K562 (cell line): ENCODE measurements around the gene OST4. TPM values are rescaled to one million over a fixed set of nuclear protein-coding genes. Genes with fewer than 3 reads are reported as not detected.

Experiments used
- ATAC-seq: fragments of 200-7000 bp; cut with Tn5 transposase; 3 replicates; pipeline ENCODE4 v1.9.1; 2020; ENCODE audit warnings: moderate library complexity
- BruUV-seq: library from RNA; stranded (reverse); fragments of 400-500 nt; replicated peaks from 2 replicates; lab custom pipeline; 2021; lab: Mats Ljungman, UMichigan
- CTCF ChIA-PET: fragments of 300-600 bp; formaldehyde crosslinking; extraction: SDS; loops from one replicate; lab custom pipeline; 2021; ENCODE audit warnings: low intra/inter-chr PET ratio; lab: Yijun Ruan, JAX
- POLR2A ChIA-PET: fragments of 300-600, 350-650 bp; sonication (Branson Sonifier 250); formaldehyde crosslinking; extraction: SDS; loops from one replicate; lab custom pipeline; 2021; ENCODE audit warnings: antibody characterized with exemption, inconsistent platforms; lab: Yijun Ruan, JAX
- DNase-seq, 4 experiments: peaks; one replicate each; pipeline versions ENCODE4 v3.0.0 to v3.0.0-alpha.2; 2011 to 2018; ENCODE audit warnings: low spot score in 3 of 4, mixed read lengths in 3 of 4; ENCODE audit errors: extremely low read depth in 1 of 4
- FAIRE-seq: peaks from 2 replicates; lab custom pipeline; 2011; peaks lifted over from hg19 to GRCh38; lab: Jason Lieb, UNC
- H2AFZ ChIP-seq: 2 replicates; pipeline ENCODE4 v1.6.0; 2011; ENCODE audit warnings: low read depth, low read length, control low read depth, inconsistent platforms
- H3K27ac ChIP-seq: fragments of 200-600 bp; 3 replicates; pipeline ENCODE4 v1.8.0; 2011; ENCODE audit warnings: low read depth, mild to moderate bottlenecking, control low read depth, inconsistent platforms, low read length, moderate library complexity, mixed read lengths; ENCODE audit errors: extremely low read depth
- H3K27me3 ChIP-seq, 2 experiments: fragments of 300-600 bp in 1 of 2; 2 replicates in 1 of 2; 3 replicates in 1 of 2; pipeline versions ENCODE4 v1.6.0 to v1.8.0; 2011; ENCODE audit warnings: inconsistent platforms in 2 of 2, low read length in 2 of 2, mild to moderate bottlenecking in 1 of 2, mixed read lengths in 1 of 2, moderate library complexity in 1 of 2; ENCODE audit not compliant: control insufficient read depth in 2 of 2, insufficient read depth in 2 of 2
- H3K36me3 ChIP-seq: fragments of 300-600 bp; 3 replicates; pipeline ENCODE4 v1.8.0; 2011; ENCODE audit warnings: mild to moderate bottlenecking, low read length, inconsistent platforms; ENCODE audit not compliant: control insufficient read depth, insufficient read depth
- H3K4me1 ChIP-seq, 2 experiments: fragments of 200-600 bp in 1 of 2; replicated peaks in 1 of 2; 2 replicates in 1 of 2; 3 replicates in 1 of 2; pipeline versions ENCODE4 v1.5.1 to v1.8.0; 2011; ENCODE audit warnings: inconsistent platforms in 2 of 2, low read length in 2 of 2, mild to moderate bottlenecking in 1 of 2, mixed read lengths in 1 of 2, moderate library complexity in 1 of 2; ENCODE audit not compliant: control insufficient read depth in 2 of 2, insufficient read depth in 2 of 2
- H3K4me2 ChIP-seq: 2 replicates; pipeline ENCODE4 v1.6.1; 2011; ENCODE audit warnings: low read length, control low read depth, inconsistent platforms, mixed read lengths; ENCODE audit not compliant: insufficient read depth
- H3K4me3 ChIP-seq: fragments of 200-600 bp; sonication (generic), shearing (Covaris generic); 2 replicates; pipeline ENCODE4 v1.5.1; 2016; ENCODE audit warnings: control low read depth, inconsistent platforms
- H3K79me2 ChIP-seq: fragments of 200-600 bp; 3 replicates; pipeline ENCODE4 v1.8.0; 2011; ENCODE audit warnings: low read length, inconsistent platforms; ENCODE audit not compliant: control insufficient read depth, insufficient read depth
- H3K9ac ChIP-seq, 2 experiments: 2 replicates each; pipeline versions ENCODE4 v1.6.0 to v1.6.1; 2011; ENCODE audit warnings: low read depth in 2 of 2, low read length in 2 of 2, control low read depth in 1 of 2, inconsistent platforms in 1 of 2, mild to moderate bottlenecking in 1 of 2, mixed read lengths in 1 of 2; ENCODE audit not compliant: insufficient read depth in 1 of 2
- H3K9me1 ChIP-seq: one replicate; pipeline ENCODE4 v1.6.0; 2011; ENCODE audit warnings: inconsistent platforms, mild to moderate bottlenecking, low read length, moderate library complexity; ENCODE audit not compliant: control insufficient read depth, insufficient read depth
- H3K9me3 ChIP-seq: replicated peaks from 2 replicates; pipeline ENCODE4 v1.5.1; 2011; ENCODE audit warnings: low read depth, low read length, inconsistent platforms; ENCODE audit not compliant: control insufficient read depth, insufficient read depth
- H4K20me1 ChIP-seq: replicated peaks from 2 replicates; pipeline ENCODE4 v1.6.1; 2011; ENCODE audit warnings: low read length, inconsistent platforms, mixed read lengths; ENCODE audit not compliant: control insufficient read depth, insufficient read depth
- ASH1L ChIP-seq: fragments of 450-650 bp; IDR thresholded peaks from 2 replicates; pipeline ENCODE4 v1.6.1; 2018; ENCODE audit warnings: borderline replicate concordance, mild to moderate bottlenecking, low read depth; ENCODE audit not compliant: partially characterized antibody
- BHLHE40 ChIP-seq: IDR thresholded peaks from 2 replicates; pipeline ENCODE4 v1.6.1; 2011; ENCODE audit warnings: low read length, improper control_type of control experiment
- DIDO1 ChIP-seq: fragments of 450-650 bp; IDR thresholded peaks from 2 replicates; pipeline ENCODE4 v1.6.1; 2016; ENCODE audit warnings: low read depth, missing biosample characterization, missing genetic modification characterization
- GATAD2B ChIP-seq: fragments of 450-650 bp; IDR thresholded peaks from 2 replicates; pipeline ENCODE4 v1.6.1; 2017; ENCODE audit warnings: mild to moderate bottlenecking, borderline replicate concordance
- HDAC1 ChIP-seq, 2 experiments: fragments of 450-650 bp; IDR thresholded peaks; 2 replicates each; pipeline ENCODE4 v1.6.1; 2016 to 2017; ENCODE audit warnings: inconsistent platforms in 1 of 2, mild to moderate bottlenecking in 1 of 2, moderate library complexity in 1 of 2
- HDGF ChIP-seq: fragments of 450-650 bp; IDR thresholded peaks from 2 replicates; pipeline ENCODE4 v1.6.1; 2016
- HEY1 ChIP-seq: fragments of 250-450 bp; sonication (Bioruptor Pico); IDR thresholded peaks from 2 replicates; pipeline ENCODE4 v1.5.0; 2020; ENCODE audit warnings: mild to moderate bottlenecking, moderate library complexity, borderline replicate concordance
- ID3 ChIP-seq, 2 experiments: fragments of 250-450 bp in 1 of 2; fragments of 450-650 bp in 1 of 2; sonication (Bioruptor Pico) in 1 of 2; IDR thresholded peaks; 2 replicates each; pipeline versions ENCODE4 v1.6.1 to v1.8.0; 2016 to 2021; ENCODE audit warnings: mild to moderate bottlenecking in 2 of 2, moderate library complexity in 2 of 2, missing compliant biosample characterization in 1 of 2, missing genetic modification characterization in 1 of 2
- KLF13 ChIP-seq: fragments of 450-650 bp; IDR thresholded peaks from 2 replicates; pipeline ENCODE4 v1.6.1; 2016; ENCODE audit warnings: missing genetic modification characterization, low read depth, mild to moderate bottlenecking, missing compliant biosample characterization, moderate library complexity, borderline replicate concordance
- NCOA4 ChIP-seq: fragments of 450-650 bp; IDR thresholded peaks from 2 replicates; pipeline ENCODE4 v1.6.1; 2018; ENCODE audit warnings: mild to moderate bottlenecking; ENCODE audit not compliant: partially characterized antibody
- PRMT5 ChIP-seq: sonication (generic); formaldehyde crosslinking; IDR thresholded peaks from 2 replicates; pipeline ENCODE4 v1.5.0; 2020; ENCODE audit warnings: missing genetic modification reagents
- SAFB2 ChIP-seq: fragments of 200-400 bp; formaldehyde crosslinking; IDR thresholded peaks from 2 replicates; pipeline ENCODE4 v1.6.1; 2018; ENCODE audit warnings: borderline replicate concordance, low read length, low read depth, moderate library complexity; ENCODE audit not compliant: severe bottlenecking
- SP1 ChIP-seq: sonication (generic); formaldehyde crosslinking; IDR thresholded peaks from 2 replicates; pipeline ENCODE4 v1.8.1; 2022; ENCODE audit warnings: mild to moderate bottlenecking, missing genetic modification reagents
- TBL1XR1 ChIP-seq, 2 experiments: IDR thresholded peaks; 2 replicates each; pipeline ENCODE4 v1.6.1; 2012; ENCODE audit warnings: improper control_type of control experiment in 2 of 2, low read length in 2 of 2, mild to moderate bottlenecking in 1 of 2
- WHSC1 ChIP-seq: IDR thresholded peaks from one replicate; pipeline ENCODE4 v1.6.1; 2012; ENCODE audit warnings: low read length, control low read depth, inconsistent platforms
- ZBTB8A ChIP-seq: fragments of 450-650 bp; IDR thresholded peaks from 2 replicates; pipeline ENCODE4 v1.6.1; 2018; ENCODE audit warnings: mild to moderate bottlenecking, moderate library complexity; ENCODE audit not compliant: partially characterized antibody
- ZNF146 ChIP-seq: IDR thresholded peaks from one replicate; pipeline ENCODE4 v1.6.1; 2018; ENCODE audit warnings: missing compliant biosample characterization; ENCODE audit not compliant: unreplicated experiment
- ZNF444 ChIP-seq: fragments of 250-450 bp; sonication (Bioruptor Pico); IDR thresholded peaks from 2 replicates; pipeline ENCODE4 v1.4.0; 2020; ENCODE audit warnings: mild to moderate bottlenecking, moderate library complexity
- ZNF511 ChIP-seq: sonication (generic); formaldehyde crosslinking; IDR thresholded peaks from 2 replicates; pipeline ENCODE4 v1.8.0; 2022; ENCODE audit warnings: mild to moderate bottlenecking, missing genetic modification reagents
- ZNF583 ChIP-seq: fragments of 250-450 bp; sonication (Bioruptor Pico); IDR thresholded peaks from 2 replicates; pipeline ENCODE4 v1.4.0; 2020
- WGBS: fragments of 100-300 bp; shearing (Covaris generic); methylation state at CpG from one replicate; pipeline ENCODE4 v1.1.6; 2016; ENCODE audit warnings: low coverage, mixed read lengths; ENCODE audit not compliant: insufficient coverage; ENCODE audit errors: missing lambda C conversion rate; 5-methylcytosine and 5-hydroxymethylcytosine counted together
- in situ Hi-C: fragments of 300-500 bp; cut with MboI; formaldehyde crosslinking; loops from 4 replicates; pipeline ENCODE4 v1.15.0; 2018; ENCODE audit warnings: inconsistent platforms, mixed read lengths
- intact Hi-C: fragments of 100-400 bp; cut with micrococcal nuclease; formaldehyde crosslinking; loops from 2 replicates; pipeline ENCODE4 v1.14.2; 2022
- polyA plus RNA-seq, 8 experiments: library from polyadenylated mRNA; depleted of rRNA in 4 of 8; stranded (reverse) in 5 of 8; unstranded in 3 of 8; fragments of >200 nt; fragmentation: Nextera tagmentation in 2 of 8; fragmentation: Illumina TruSeq in 1 of 8; extraction: Ambion mirVana in 2 of 8; extraction: Trizol in 1 of 8; gene quantifications; 2 replicates each; pipeline versions ENCODE4 v1.2.1 to v1.2.3, GENCODE V29; 2011 to 2014; ENCODE audit warnings: inconsistent platforms in 1 of 8, missing spikeins in 1 of 8
- total RNA-seq, 7 experiments: library from RNA; depleted of rRNA in 6 of 7; stranded (reverse); fragments of >200 nt in 6 of 7; fragmentation: Illumina TruSeq in 2 of 7; extraction: Trizol in 2 of 7; gene quantifications; 2 replicates each; pipeline versions ENCODE4 v1.2.1 to v1.2.3, GENCODE V29; 2011 to 2021; ENCODE audit warnings: low replicate concordance in 1 of 7
- TF ChIP-seq, protein P1 (sequence below): fragments of 450-650 bp; formaldehyde crosslinking; IDR thresholded peaks from 2 replicates; pipeline ENCODE4 v1.4.0; 2022; ENCODE audit warnings: mild to moderate bottlenecking, moderate library complexity

The OST4 gene
- total and polyA plus RNA-seq, 9 of the 15 experiments (the other 6 are each of a cell fraction or from before 2014, with no cell fraction given): 186 to 1,155 (median 355) TPM

- H4K20me1 ChIP-seq: no peaks in the 10 kb centered on the region
- H3K4me2 ChIP-seq: peak overlapping the region; percentile 98
- peak; percentile 18 for ATAC-seq
- peaks cover 35% of the 10 kb centered on the region; the same call in 2 of the 3 replicates for H3K36me3 ChIP-seq
- ChIA-PET POLR2A (interaction anchor here (0.6 to 2.9 kb wide), 18 partner anchors 9 to 369 kb away, joined by 3 to 32 read pairs (median 4); partner anchors contain the start of gene AGBL5), CTCF (interaction anchor here (0.7 kb wide), 1 partner anchor 1489 kb away, joined by 3 read pairs; no protein-coding TSS in a partner anchor)
- intact Hi-C loops: no loop called here
- no peaks in the 10 kb centered on the region for H3K27me3 ChIP-seq
- H3K4me1 ChIP-seq: peaks cover 42 to 57% of the 10 kb centered on the region in 2 experiments
- H3K27ac ChIP-seq: peak overlapping the region; percentile 53; the same call in 1 of the 3 replicates
- no TSS peak for BruUV-seq
- peak in 2 of 4 experiments; percentile 40 to 48 for DNase-seq
- peak overlapping the region; percentile 82 for H3K4me3 ChIP-seq
- H3K9me3 ChIP-seq: no peaks in the 10 kb centered on the region
- WGBS: 6% methylated on average over 25 of the region's 34 CpGs
- peak overlapping the region; percentile 83 to 90 for H3K9ac ChIP-seq
- no peak for FAIRE-seq
- H3K9me1 ChIP-seq: no peaks in the 10 kb centered on the region
- in situ Hi-C loops: no loop called here
- H3K79me2 ChIP-seq: peaks cover 29% of the 10 kb centered on the region
- H2AFZ ChIP-seq: peak overlapping the region; percentile 80
- TF ChIP-seq, protein P1, sequence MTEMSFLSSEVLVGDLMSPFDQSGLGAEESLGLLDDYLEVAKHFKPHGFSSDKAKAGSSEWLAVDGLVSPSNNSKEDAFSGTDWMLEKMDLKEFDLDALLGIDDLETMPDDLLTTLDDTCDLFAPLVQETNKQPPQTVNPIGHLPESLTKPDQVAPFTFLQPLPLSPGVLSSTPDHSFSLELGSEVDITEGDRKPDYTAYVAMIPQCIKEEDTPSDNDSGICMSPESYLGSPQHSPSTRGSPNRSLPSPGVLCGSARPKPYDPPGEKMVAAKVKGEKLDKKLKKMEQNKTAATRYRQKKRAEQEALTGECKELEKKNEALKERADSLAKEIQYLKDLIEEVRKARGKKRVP: no peak
- TF ChIP-seq KLF13 (tag) (no peak), SP1 (CRISPR knock-in tag) (peak; percentile 48; the same call in 1 of the 2 replicates), ID3 (CRISPR knock-in tag; IDR thresholded peaks at IDR 0.05) (no peak), ID3 (tag; IDR thresholded peaks at IDR 0.05) (no peak), ZBTB8A (no peak), SAFB2 (no peak), GATAD2B (no peak), NCOA4 (no peak), PRMT5 (CRISPR knock-in tag) (no peak), ZNF511 (no peak), HDAC1 (IDR thresholded peaks at IDR 0.05) (no peak), ZNF146 (CRISPR knock-in tag) (no peak), ASH1L (no peak), WHSC1 (no peak), HEY1 (CRISPR knock-in tag) (no peak), HDGF (0 out of 2 replicates have a peak, but pooled peaks have one; percentile 54), ZNF583 (CRISPR knock-in tag) (0 out of 2 replicates have a peak, but pooled peaks have one; percentile 22), ZNF444 (CRISPR knock-in tag) (no peak), DIDO1 (tag) (no peak), BHLHE40 (no peak), TBL1XR1 (IDR thresholded peaks at IDR 0.05; ENCODE audit: low read length in 2 of 2) (no peak)
These were observed 756 bp upstream of the OST4 start for GRCh38 chr2:27071990-27072830.
